NCI-H1417 (cell line): ENCODE measurements around the gene STX2.
"Not testable (repeated sequence)": the region's sequence is repeated elsewhere in the genome, so short reads cannot be mapped to it uniquely, and the experiment has no call there.

Source experiments
- DNase-seq, 3 experiments: peaks; one replicate each; lab custom pipeline; 2025; lab: John Stamatoyannopoulos, UW

The STX2 gene

DNA sequence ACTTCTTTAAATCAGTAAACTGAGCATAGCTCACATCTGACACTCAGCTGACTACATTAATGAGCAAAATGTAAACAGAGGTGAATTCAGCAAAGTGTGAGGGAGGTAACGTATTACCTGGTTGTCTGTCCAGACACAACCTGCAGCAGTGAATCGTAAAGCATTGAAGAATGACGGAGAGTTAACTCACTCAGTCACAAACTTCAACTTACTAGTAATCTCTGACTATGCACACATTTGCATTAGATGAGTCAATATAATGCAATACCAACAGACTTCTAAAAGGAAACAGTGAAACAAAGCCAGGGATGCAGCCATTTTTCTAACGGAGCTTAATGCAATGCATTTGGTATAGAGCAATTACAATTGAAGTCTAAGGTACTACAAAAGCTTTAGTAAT is 40.0 kb downstream of the STX2 start:
- no peak for DNase-seq

DNA sequence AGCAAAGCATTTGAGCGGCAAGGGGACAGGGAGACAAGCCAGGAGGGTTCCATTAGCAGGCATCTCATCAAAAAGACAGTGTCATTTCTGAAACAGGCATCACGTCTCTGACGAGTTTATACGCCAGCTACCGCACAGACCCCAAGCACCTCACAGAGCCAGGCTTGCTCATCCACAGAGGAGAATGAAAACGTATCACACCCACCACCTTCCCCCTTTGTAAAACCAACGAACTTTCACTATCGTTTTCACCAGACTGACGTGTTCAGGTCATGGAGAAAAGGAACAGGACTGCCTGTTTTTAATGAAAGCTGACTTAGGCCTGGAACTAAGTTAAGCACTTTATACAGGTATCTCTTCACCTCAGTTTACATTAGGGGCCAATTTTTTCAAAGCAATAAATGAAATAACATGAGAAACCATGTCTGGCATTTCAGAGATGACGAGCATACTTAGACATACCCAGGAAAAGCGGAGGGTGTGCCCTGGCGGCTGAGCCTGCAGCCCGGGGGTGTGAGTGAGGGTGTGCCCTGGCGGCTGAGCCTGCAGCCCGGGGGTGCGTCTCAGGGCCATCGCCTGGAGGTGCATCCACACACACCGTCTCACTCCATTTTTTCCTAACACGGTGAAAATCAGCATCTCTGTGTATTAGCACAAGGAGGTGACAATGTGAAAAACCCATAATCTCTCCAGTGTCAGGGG is 41.9 kb downstream of the STX2 start:
- DNase-seq = no peak

DNA sequence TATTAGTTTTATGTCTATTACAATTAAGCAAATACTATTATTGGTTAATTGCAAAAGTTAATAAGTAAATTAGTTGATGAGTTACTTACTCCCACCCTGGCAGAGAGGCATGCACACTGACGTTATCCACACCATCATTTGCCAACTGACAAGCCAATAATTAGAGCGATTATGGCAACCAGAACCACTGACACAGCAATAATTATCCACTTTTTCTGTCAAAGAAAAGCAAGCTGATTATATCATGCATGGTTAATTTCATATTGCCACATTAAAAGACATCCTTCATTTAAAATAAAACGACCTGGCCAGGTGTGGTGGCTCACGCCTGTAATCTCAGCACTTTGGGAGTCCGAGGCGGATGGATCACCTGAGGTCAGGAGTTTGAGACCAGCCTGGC is 43.1 kb downstream of the STX2 start:
- peak in 2 of 3 experiments; percentile 20 to 81 for DNase-seq

DNA sequence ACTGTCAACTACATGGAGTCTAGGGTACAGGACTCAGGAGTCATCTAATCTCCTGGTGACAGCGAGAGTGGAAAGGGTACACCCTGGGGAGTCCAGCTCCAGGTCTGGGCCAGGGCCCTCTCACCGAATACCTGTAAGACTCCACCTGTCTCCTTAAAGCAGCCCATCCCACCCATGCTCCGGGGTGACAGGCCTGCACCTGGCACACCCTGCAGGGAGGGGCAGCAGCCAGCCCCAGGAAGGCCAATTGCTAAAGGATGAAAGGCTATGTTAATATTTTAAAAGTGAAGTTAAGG is 45.5 kb downstream of the STX2 start:
- no peak for DNase-seq

DNA sequence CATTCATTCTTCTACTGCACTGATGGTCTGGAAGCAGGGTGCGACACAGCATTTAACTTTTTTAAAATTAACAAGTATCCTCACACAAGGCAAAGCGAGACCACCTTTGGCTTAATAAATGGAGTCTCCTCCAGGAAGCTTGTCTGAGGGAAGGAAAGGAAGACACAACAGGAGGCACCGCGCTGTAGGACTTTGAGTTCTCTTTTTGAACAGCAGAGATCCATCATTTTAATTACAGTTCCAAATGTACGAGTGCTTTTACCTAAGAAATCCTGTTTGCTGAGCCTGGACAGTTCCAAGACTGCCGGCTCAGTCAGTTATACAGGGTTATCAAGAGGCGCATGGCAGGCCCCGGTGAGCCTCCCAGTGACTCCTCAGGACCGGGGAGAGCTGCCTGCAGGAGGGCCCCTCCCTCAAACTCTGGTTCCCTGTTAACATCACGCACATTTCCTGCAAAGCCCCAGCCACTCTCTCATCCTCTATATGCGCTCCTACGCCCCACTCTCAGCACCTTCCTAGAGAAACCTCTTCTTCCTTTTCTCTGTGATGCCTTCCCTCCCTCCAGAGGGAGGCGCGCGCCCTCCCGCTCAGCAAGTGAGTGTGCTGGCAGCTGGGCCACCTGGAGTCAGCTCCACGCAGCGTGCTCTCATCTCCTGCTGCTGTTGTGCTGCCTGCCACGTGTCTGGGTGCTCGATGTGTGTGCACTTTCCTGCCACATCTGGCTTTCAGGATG is 46.1 kb downstream of the STX2 start:
- DNase-seq = peak in 1 of 3 experiments; percentile 5

DNA sequence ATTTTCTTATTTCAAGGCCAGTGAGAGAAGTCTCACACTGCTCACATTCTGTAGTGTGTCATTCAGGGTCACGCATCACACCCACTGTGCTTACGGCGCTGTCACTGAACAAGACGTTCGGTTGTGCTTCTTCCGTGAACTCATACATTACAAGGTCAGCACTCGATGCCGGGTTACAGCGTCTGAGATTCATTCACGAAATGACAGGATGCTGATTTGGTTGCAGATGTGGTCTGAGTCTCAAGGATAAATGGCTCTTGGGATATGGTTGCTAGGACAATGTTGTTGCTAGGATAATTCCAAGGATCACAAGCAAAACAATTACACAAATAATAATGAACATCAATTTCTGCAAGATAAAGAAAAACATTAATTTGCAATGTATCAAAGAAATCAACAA is 47.4 kb downstream of the STX2 start:
- DNase-seq = peak in 1 of 3 experiments; percentile 5

DNA sequence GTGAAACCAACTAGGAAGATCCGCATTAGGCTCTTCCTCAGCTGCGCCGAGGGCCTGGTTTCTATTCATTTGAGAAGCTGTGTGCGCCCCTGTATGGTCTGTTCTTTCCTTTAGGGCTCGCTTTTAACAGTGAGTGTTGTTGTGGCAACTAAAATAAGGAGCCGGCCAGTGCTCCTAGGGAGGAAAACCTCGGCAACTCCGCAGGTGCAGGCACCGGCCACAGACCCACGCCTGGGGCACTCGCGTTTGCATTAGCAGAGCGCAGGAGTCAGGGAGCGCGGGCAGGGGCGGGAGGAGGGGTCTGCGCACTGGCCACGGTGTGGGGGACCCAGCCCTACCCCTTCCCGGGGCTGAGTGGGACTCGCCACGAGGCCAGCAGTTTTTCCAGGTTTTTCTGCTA is 50.5 kb downstream of the STX2 start:
- no peak for DNase-seq

DNA sequence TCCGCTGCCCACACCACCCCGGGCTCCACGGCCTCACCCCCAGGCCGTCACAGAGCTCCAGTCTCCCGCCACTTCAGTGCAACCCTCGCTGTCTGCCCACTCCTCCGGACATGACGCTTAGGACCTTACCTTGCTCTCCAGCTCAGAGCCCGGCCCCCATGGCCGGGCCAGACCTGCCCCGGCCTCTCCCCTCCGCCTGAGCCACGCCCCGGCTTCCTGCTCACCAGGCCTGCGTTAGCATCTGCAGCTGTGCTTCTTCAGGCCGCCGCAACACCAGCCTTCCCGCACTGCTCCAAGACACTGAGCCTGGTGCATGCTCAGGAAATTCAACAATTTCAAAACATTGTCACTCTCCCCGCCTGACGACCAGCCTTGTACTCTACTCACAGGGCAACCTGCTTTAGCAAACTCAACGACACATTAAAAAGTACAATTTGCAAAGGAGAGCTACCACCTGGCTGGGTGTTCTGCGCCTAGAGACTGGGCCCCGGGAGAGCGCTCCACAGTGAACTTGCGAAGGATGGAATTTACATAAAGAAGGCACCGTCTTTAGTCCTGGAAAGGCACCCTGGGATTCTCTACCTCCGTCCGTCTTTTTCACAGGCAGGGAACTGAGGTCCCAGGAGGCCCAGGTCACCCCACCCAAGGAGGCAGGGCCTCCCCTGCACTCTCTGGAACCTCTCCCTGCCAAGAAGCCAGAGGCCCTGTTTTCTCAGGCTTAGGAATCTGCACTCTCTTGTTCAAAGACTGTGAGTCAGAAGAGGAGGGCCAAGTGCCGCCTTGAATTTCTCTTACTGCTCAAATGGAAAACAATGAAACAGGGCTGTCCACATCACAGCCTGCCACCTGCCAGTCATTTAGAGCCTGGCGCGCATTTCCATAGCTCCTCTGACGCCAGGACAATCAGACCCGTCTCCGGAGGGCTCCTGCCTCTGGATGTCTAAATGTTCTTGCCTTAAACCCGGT is 51.3 kb downstream of the STX2 start:
- no peak for DNase-seq

DNA sequence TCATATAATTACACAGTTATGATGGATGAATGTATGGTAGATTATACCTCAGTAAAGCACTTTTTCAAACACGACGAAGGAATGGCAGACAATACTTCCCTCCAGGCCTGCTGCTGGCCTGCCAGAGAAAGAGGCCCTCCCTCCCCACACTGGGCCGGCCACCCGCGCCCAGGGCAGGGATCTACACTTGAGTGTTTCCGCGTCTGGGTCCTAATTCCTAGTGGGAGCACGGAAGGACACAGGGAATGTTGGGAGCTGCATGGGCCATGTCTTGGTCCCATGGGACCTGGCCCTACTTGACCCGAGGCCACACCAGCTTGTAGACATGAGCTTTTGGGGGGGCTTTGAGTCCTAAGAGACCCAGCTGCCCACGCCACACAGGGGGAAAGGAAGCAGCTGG is 52.0 kb downstream of the STX2 start:
- no peak for DNase-seq

DNA sequence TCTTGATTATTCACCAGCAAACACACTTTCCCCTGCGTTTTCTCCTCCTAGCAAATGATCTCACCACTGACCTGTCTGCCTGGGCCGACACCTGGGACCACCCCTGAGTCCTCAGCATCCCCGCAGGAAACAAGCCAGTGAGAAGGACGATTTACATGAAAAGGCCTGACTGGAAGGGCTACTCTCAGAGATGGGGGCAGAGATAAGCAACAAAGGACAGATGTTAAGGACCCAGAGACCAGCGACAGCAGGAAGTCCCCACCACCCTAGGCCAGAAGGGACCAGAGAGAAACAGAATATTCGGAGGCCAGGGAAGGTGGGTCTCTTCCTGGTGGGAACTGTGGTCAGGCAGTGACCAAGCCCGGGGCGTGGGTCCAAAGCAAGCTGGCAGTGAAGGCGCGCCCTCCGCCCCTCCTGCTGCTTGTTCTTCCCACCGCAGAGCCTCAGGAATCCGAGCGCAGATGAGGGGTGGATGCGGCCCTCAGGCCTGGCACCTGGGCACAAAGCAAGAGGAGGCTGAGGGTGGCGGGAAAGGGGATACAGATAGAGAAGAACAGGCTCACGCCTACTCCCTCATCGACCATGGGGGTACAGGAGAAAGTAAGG is 55.8 kb downstream of the STX2 start:
- no peak for DNase-seq

DNA sequence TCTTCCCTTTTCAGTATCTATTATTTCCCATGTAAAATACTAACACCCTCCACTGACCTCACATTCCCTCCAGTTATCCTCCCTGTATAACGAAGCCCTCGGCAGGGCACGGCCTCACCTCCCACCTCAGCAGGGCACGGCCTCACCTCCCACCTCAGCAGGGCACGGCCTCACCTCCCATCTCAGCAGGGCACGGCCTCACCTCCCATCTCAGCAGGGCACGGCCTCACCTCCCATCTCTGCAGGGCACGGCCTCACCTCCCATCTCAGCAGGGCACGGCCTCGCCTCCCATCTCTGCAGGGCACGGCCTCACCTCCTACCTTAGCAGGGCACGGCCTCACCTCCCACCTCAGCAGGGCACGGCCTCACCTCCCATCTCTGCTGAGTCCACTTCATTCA is 56.8 kb downstream of the STX2 start:
- DNase-seq = not testable (repeated sequence)

DNA sequence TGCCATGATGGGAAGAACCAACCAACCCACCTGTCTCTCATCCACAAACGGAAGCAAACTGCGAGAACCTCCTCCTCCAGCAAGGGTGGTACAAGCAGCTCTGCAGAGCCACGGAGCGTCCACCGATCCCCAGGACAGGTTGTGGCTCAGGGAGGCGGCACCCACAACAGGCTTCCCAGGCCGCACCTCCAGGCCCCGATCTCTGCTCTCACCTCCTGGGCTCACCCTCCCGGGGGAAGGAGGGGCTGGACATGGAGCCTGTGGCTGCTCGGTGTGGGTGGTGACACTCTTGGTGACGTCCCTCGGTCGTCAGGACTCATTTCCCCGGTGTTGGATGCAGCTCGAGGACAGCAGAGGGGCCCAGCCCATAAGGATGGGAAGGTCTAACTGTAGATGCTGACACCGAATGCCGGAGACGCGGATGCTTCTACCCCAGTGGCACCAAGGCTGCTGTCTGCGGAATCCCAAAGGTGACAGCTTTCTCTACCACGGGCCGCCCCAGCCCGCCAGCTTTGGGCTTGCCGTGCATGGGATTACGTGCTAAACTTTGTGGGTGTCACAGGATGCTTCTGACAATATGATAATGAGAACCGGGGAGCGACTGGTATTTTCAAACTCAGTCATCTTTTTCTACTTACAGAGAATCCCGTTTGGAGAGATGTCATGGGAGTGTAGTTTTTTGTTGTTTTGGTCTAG is 58.0 kb downstream of the STX2 start:
- no peak for DNase-seq

DNA sequence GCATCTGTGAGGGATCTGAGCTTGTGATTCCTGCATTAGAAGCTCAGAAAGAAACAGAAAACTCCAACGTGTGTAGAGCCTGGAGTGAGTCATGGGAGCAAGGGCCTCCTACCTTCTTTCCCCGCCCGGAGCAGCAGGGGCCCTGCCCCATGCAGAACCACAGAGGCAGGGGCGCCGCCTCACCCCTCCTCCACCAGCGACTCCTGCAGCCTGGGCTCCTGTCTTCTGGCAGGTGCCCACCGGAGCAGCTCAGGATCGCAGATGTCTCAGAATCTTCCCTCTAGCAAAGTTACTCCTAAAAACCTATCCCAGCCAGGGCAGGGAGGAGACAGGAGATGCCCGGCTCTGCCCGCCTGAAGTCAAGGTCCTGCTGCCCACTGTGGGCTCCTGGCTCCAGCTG is 58.7 kb downstream of the STX2 start:
- DNase-seq = no peak

DNA sequence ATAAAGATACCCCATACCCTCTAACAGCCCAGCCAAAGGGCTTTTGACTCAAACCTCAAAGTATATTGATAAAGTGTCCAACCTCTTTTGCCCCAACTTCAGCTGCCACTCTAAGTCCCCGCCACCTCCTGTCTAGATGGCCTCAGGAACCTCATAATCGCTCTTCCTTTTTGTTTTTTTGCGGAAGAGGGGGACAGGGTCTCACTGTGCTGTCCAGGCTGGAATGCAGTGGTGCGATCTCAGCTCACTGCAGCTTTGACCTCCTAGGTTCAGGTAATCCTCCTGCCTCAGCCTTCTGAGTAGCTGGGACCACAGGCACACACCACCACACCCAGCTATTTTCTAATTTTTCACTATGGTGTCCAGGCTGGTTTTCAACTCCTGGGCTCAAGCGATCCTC is 60.3 kb downstream of the STX2 start:
- DNase-seq = no peak

DNA sequence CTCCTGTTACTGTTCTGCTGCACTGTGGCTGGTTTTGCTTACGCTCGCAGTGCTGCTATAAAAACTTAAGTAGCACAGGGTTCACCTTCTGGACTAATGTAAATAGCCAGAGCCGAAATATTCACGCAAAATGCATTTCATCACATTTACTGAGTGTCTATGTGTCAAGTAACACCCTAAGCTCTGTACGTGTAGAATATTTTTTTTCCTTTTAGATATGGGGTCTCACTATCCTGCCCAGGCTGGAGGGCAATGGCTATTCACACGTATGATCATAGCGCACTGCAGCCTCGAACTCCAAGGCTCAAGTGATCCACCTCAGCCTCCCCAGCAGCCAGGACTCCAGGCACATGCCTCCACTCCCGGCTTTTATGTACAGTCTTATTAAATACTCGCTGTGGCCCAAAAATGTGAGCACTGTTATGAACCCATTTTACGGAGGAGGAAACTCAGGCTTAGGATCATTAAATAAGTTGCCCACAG is 62.2 kb downstream of the STX2 start:
- no peak for DNase-seq

DNA sequence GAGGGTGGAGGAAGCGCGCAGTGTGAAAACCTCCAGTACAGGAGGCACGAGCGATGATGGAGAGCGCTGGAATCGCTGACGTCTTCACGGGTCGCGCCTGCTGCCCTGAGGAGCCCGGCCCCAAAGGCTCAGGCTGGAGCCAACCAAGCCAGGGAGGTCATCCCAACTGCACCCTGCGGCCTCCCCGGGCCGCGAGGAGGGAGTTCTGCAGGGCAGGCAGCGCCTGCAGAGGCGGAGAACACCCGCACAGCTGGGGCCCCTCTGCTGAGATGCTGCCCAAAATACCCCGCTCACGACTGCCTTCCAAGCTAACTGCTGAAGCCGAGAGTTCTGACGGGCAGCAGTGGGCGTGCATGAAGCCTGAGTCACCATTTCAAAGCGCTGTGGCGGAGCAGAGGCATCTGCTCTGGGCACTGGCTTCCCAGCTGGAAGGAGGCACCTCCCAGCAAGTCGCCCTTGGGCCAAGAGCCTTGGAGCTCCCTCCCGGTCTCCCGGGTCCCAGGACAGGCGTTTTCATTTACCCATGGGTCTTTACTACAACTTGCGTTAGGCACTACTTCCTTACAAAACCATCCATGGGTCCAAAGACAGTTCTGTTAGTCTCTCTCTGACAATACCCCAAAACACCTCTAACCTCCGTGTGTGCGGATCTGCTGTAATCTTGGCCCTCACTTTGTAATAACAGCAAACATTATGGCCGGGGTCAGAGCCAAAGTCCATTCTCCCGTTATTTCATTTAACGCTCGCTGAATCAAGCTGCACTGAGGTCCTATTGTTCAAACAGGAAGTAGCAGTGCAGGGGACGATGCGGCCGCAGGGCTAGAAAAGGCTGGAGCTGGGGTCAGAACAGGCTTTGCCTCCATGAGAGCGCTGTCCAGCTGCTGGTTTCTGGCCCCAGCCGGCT is 62.8 kb downstream of the STX2 start:
- peak in 2 of 3 experiments; percentile 14 to 49 for DNase-seq

DNA sequence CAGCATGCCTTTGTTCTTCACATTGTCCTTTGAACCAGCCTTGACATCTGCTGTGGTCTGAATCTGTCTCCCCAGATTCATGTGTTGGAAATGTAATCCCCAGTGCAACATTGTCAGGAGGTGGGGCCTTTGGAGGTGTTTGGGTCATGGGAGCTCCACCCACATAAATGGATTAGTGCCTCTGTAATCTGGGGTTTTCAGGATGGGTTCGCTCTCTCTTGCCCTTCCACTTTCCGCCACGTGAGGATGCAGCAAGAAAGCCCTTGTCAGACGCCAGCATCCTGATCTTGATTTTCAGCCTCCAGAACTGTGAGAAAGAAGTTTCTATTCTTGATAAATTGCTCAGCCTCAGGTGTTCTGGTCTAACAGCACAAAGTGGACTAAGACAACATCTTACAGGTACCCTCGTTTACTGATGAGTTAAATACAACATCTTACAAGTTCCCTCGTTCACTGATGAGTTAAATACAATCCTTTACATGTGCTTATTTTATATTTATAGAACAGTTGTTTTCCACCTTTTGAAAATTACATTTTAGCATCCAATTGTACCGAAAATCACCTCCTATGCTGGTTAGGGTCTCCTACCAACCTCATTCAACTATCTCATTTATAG is 68.5 kb downstream of the STX2 start:
- no peak for DNase-seq

DNA sequence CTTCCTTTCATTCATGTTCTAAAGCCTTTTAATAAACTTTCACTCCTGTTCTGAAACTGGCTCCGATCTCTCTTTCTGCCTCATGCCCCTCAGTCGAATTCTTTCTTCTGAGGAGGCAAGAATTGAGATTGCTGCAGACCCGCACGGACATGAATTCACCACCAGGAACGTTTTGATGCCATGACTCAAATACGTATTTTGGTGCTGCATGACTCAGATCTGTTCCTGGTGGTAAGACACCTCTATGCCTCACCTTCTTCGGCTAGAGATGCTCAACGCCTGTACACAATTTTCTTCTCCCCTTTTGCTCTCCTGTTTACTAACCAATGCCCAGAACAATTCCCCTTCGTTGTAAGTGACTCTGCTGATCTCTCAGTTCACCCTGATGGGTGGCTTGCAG is 70.9 kb downstream of the STX2 start:
- DNase-seq = no peak

DNA sequence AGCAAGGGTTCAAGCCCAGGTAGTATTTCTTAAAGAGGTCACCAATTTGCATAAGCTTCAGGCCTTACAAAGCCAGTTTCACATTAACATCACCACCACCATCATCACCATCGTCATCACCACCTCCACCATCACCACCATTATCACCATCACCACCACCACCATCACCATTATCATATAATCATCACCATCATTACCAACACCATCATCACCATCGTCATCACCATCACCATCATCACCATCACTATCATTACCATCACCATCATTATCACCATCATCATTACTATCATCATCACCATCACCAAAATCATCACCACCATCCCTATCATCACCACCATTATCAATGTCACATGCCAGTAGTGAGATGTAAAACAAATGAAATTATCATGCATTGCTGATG is 72.6 kb downstream of the STX2 start:
- DNase-seq = no peak

DNA sequence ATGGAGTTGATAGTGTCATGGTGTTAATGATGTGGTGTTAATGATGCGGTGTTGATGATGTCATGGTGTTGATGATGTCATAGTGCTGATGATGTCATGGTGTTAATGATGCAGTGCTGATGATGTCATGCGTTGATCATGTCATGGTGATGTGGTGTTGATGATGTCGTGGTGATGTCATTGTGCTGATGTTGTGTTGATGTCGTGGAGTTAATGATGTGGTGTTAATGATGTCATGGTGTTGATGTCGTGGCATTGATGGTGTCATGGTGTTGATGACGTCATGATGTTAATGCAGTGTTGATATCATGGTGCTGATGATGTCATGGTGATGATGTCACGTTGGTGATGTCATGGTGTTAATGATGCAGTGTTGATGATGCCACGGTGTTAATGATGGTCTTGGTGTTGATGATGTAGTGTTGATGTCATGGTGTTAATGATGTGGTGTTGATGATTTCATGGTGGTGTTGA is 73.8 kb downstream of the STX2 start:
- no peak for DNase-seq
